ENCODE data around the gene TGFB1I1.
"Not testable (repeated sequence)": the region's sequence is repeated elsewhere in the genome, so short reads cannot be mapped to it uniquely, and the experiment has no call there.

TGFB1I1 gene

DNA sequence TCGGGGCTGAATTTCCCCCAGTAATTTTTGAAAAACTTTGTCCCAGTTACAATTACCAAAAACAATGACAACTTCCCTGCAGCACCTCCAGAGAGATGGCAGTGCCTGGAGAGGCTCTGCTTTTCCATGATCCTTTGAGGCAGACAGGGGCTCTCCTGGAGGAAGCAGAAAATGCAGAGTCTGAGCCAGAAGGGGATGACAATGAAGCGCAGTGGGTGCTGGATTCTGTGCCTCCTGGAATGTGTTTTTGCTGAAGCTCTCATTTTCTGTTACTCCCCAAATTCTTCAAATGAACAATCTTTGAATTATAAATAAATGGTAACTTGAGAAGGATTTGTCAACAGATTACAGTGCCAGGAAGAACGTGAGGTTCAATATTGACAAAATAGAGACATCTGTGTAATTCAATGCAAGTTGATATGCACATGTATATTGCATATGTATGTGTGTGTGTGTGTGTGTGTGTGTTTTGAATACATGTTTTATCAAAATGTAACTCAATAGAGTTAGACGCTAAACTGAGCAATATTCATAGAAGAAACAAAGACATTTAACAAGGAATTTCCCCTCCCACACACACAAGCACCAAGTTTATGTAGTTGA is 45.9 kb downstream of the TGFB1I1 start:
- DNase-seq (ENCODE audit: low spot score) = no peak

DNA sequence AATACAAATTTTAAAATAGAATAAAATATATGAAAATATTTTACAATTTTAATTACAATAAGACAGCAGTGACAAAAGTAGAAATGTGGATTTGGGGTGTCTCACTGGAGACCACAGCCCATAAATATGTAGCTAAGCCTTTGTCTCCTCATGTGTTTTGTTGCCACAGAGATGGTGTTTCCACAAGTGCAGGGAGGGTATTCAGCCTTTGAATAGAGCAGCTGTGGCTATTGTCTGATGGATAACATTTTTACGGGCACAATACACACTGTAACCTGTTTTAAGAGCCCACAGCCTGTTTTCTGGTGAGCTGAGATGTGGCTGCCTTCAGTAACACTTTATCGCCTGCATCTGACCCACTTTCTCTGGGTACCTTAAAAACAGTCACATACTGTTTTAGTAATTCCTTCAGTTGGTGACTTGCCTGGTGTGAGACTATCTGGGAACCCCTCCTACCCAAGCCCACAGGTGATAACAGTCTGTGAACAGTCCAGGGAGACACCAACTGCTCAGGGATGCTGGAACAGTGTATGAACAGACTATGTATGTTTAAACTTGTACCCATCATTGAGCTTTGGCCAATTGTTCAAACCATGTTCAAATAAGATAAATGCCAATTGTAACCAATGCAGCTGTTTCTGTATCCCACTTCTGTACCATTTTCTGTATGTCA is 47.9 kb downstream of the TGFB1I1 start:
- no peak for DNase-seq (ENCODE audit: low spot score)

DNA sequence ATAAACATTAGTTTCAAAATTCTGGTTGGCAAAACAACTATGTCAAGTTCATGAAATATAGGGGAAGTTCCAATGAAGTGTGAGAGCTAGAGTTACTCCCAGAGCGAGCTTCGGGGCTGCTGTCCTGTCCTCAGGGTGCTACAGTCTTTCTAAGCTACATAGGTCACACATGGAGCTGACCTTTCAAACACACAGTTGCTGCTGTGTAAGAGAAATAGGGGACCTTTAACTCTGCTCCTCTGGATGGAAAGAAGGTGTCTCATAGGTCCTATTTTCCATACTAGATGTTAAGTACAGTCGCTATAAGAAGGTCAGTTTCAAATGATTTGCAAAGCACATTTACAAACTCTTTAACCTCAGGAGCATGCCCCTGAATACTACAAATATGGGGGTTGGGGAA is 49.4 kb downstream of the TGFB1I1 start:
- no peak for DNase-seq (ENCODE audit: low spot score)

DNA sequence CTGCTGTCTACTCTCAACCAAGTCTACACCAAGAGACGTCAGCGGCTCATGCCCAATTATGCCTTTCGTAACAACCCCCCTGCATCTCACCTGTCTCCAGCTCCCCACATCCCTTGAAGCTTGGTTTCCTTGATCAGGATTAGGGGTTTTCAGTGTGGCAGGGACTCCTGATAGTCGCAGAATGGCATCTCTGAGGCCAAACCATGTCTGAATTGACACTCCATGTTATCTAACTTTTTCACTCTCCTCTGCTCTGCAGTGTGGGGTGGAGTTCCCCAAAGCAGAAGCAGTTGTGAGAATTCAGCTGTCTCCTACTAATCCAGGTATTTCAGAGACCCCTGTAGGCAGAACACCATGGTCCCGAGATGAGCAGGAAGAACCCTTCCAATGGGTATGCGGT is 50.1 kb downstream of the TGFB1I1 start:
- no peak for DNase-seq (ENCODE audit: low spot score)

DNA sequence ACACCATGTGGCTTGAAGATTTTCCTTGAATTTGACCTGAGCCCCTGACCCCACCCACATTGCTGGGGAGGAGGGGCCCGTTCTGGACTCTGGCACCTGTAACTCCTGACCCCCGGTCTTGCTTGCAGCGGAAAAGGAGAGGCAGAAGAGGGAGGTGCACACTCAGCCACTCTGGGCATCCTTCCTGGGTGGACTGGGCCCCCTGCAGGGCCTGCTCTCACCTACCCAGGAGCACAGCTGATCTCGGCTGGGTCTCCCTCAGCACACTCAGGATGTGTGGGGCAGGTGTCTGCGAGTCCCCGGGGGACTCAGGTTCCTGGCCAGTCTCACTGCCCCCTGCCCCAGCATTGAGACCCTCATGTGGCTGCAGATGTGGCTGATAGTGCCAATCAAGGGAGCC is 51.8 kb downstream of the TGFB1I1 start:
- not testable (repeated sequence) for DNase-seq (ENCODE audit: low spot score)

DNA sequence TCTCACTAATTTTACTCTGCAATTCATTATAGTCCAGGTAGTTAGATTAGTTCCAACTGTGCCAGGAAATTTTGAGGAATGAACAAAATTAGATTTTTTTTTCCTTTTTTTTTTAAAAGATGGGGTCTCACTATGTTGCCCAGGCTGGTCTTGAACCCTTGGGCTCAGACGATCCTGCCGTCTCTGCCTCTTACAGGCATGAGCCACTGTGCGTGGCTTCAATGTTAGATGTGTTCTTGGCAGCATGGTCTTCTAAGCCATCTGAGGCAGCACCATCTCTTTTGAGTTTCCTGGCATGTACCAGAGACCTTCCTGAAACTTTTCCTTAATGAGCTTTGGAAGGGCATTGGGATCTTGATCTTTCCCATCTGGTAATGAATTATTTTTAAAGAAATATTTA is 53.2 kb downstream of the TGFB1I1 start:
- DNase-seq (ENCODE audit: low spot score) = no peak
